GM19438 (cell line): ENCODE data around the gene EPHA1.
"Not testable (repeated sequence)": the region's sequence is repeated elsewhere in the genome, so short reads cannot be mapped to it uniquely, and the experiment has no call there.

Experiments
- ATAC-seq: cut with Tn5 transposase; IDR thresholded peaks from one replicate; pipeline ENCODE4 v1.9.1; 2021; ENCODE audit warnings: low read depth; ENCODE audit not compliant: unreplicated experiment

EPHA1 gene

DNA sequence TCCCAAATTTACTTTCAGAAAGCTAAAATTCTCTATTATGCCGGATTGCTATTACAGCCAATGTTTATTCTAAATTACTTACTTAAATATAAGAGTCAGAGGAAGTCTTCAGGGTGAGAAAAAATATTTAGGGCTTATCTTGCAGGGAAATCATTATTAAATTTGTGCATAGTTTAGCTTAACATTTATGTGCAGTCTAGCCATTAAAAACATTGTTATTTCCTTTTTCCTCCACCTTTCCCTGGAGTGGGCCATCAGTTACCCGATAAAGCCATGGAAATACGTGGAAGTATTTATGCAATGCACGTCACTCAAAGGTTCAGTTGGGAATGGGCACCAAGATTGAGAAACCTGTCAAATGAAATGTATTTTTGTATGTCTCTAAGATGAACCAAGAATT lies 25.1 kb upstream of the EPHA1 start:
- ATAC-seq: no peak

DNA sequence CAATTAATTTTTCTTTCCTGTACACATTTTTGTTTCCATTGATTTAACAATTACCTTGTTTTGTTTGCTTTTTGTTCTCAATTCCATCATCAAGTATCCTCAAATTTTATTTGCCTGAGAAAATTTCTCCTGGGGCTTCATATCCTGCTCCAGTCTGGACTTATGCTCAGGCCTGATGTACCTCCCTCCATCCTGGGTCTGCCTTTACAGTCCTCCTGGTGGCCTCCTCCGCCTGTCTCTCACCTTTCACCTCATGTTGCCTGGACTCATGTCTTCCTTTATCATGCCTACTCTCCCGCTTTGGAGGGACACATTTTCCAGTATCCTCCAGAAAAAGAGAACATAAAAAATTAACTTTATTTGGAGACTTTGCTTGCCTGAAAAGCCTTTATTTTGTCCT lies 22.5 kb upstream of the EPHA1 start:
- ATAC-seq: no peak

GRCh38 chr7:143429770-143430698 lies 21.4 kb upstream of the EPHA1 start:
- ATAC-seq: no peak

DNA sequence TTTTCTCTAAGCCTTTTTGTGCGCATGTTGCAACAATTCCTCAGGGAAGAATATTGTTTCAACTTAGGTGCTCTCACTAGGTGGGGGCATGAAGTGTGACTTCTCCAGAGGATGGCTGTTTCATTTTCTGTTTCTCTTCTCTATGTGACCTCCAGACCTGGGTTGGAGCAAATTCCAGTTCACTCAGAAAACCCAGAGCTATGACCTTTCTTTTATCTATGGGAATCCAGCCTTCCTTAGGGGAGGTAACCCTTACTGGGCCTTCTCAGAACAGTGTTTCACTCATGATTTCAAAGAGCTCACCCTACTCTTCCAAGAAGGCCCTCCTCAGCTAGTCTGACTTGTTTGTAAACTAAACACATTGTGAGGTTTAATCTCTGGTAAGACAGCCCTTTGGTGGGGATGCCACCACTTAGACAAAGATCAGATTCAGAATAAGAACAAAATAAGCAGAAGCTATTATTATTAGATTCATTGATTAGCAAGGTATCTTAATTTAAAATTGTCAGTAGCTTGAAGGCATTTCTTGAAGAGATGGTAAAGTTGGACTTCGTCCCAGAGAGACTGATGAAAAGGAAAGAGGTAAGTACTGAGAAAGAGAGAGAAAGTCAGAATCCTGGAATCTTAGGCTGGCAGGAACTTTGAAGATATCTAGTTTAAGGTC lies 18.0 kb upstream of the EPHA1 start:
- ATAC-seq: no peak

- ATAC-seq: not testable (repeated sequence)
Measured at GRCh38 chr7:143424476-143424875, 15.8 kb upstream of the EPHA1 start.

GRCh38 chr7:143422033-143422432 lies 13.4 kb upstream of the EPHA1 start:
- no peak for ATAC-seq

DNA sequence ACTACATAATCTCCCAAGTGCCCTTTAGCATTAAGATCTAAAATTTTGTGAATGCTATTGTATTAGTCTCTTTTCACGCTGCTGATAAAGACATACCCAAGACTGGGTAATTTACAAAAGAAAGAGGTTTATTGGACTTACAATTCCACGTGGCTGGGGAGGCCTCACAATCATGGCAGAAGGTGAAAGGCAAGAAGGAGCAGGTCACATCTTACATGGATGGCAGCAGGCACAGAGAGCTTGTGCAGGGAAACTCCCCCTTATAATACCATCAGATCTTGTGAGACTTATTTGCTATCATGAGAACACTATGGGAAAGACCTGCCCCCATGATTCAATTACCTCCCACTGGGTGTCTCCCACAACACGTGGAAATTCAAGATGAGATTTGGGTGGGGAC lies 12.0 kb upstream of the EPHA1 start:
- not testable (repeated sequence) for ATAC-seq

DNA sequence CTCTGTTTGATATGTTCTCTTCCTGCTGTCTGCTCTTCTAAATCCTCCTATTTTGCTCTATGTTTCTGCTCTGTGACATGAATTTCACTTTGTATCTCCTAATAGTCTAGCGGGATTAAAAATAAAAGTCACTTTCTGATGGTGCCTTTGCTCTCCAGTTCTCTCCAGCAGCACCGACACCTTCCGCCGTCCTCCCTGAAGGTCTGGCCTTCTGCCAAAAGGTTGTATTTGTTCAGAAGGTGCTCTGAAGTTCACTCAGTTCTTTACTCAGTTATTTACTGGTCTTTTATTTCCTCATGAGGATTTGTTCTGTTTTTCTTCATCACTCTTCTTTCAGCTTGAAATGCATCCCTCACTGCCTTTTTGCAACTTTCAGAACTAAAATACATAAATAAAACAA lies 11.2 kb upstream of the EPHA1 start:
- no peak for ATAC-seq

DNA sequence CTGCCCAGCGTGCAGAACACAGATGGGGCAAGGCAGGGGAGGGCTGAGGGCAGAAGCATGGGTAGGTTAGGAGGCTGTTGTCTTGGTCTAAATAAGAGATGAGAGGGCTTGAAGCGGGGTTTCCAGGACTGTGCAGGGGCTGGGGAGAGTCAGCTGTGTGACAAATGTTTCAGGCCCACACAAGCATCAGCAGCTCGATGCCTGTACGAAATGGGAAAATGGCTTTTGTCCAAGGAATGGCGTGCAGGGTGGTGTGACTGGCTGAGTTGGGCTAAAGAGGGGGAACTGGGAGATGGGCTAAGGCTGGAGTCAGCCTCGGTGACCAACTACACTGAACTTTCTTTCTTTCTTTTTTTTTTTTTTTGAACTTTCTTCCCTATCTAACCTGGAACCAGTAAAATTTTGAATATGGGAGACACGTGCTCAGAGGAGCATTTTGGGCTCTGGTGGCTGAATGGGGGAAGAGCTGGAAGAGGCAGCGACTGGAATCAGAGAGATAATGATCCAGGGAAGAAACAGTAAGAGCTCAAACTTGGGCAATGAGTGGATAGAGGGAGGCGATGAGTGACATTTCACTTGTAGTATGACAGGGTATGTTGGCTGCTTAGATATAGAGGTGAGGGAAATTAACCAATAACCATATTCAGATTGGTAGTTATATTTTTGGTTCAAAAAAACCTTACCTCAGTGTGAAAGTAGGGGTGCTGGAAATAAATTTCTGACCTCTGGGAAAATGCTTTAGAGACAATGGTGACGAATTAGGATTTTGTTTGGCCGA lies 10.2 kb upstream of the EPHA1 start:
- ATAC-seq: no peak

- no peak for ATAC-seq
Measured at GRCh38 chr7:143417734-143418383, 9.2 kb upstream of the EPHA1 start.

- no peak for ATAC-seq
Measured at GRCh38 chr7:143416565-143417149, 8.0 kb upstream of the EPHA1 start.

GRCh38 chr7:143415742-143416397 lies 7.2 kb upstream of the EPHA1 start:
- ATAC-seq: no peak

- not testable (repeated sequence) for ATAC-seq
Measured at GRCh38 chr7:143415209-143415608, 6.6 kb upstream of the EPHA1 start.

DNA sequence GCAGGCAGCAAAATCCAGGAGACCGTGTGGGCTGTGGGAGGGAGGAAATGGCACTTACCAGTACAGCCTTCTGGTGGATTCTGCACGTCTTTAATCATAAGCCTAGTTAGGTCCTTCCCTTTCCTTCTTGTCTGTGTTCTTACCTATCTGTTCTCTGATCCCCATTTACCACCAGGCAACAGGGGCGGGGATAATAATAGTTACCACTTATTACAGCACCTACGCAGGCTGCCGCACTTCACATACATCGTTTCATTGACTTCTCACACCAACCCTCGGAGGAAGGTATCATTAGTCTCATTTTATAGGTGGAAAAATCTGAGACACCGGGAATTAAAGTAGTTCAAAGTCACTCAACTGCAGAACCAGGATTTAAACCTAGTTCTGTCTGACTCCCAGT lies 4.5 kb upstream of the EPHA1 start:
- ATAC-seq: no peak

DNA sequence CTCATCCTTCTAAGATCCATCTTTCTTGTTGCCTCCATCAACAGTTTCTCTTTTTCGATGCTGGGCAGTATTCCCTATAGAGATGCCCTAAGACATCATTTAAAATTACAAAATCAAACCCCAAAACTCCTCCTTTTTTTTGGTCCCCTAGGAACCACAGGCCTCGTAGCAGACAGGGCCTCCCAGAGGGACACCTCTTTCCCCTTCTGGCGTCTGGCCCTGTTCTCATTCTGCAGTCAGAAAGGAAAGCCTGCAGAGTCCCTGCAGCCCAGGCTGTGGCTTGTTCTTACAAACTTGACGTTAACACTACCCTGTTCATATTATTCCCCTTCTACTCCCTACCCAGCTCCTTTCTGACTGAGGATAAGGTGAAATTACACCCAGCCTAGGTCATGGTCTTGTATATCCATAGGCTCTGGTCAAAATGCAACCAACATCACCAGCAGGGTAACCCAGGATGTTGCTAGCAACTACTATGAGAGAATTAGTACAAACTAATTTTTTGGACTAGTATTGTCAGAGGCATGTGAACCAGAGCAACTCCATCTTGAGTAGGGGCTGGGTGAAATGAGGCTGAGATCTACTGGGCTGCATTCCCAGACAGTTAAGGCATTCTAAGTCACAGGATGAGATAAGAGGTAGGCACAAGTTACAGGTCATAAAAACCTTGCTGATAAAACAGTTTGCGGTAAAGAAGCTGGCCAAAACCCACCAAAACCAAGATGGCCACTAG lies 3.5 kb upstream of the EPHA1 start:
- no peak for ATAC-seq

DNA sequence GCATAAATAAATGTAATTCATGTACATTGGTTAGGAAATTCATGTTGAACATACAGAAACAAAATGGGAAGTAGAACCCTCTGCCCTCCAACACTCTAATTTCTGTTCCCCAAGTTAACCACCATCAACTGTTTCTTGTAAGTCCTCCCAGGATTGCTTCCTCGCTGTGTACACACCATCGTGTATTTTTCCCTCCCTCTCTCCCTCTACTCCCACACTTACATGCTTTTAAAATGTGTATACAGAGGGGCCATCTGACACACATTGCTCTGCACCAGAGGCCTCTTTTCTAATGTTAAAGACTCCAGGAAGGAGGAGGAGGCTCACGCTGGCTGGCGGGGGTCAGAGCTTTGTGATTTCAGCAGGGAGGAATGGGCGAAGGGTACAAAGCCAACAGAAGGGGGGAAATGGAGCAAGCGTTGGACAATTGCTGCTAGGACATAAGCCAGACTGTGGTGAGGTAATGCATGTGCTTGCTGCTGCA lies 1.9 kb upstream of the EPHA1 start:
- ATAC-seq: no peak

DNA sequence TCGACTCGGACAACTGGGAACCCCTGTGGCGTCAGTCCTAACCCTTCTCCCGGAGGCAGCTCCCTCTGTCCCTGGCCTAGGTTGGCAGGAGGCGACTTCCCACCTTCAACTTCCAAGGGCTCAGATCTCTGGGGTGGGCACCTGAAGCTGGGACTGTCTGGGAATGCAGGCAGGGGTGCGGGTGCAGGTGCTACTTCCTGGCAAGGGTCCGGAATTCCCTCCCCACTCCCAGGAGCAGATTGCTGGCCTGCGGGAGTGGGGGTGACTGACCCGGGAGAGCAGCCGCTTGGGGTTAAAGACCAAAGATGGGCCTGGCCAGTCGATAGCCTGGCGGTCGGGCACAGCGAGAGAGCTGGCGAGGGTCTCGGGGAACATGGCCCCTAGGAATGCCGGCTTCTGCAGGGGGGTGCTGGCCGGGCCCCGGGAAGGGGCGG lies 387 bp downstream of the EPHA1 start:
- no peak for ATAC-seq

GRCh38 chr7:143407287-143408251 lies 1.1 kb downstream of the EPHA1 start:
- no peak for ATAC-seq
